Measurements from ENCODE around the gene RHOH.

The RHOH gene

DNA sequence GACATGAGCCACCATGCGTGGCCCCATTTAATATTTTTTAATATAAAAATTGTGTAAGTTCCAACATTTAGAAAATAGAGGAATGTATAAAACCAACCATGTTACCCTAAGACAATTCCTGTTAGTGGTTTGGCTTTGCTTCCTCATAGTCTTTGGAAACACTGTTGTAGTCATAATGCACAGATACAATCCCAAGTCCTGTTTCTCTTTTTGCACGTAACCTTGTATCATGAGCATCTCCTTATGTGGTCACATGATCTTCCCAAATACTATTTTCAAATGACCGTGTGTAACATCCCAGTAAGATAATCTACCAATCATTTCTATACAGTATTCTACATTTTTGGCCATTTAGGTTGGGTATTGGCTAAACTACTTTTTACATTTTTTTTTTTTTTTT lies 13.9 kb upstream of the RHOH start:
- Histone ChIP-seq H3K27ac (no peak overlapping the region), H3K9me3 (no peaks in the 10 kb centered on the region), H3K36me3 (no peaks in the 10 kb centered on the region), H3K4me3 (no peak overlapping the region), H3K27me3 (no peaks in the 10 kb centered on the region), H3K4me1 (no peaks in the 10 kb centered on the region)
- DNase-seq = no peak
- intact Hi-C loops (cut with DNase I; ENCODE audit: low total_unique reads) = no loop called here
- TF ChIP-seq, protein P1, sequence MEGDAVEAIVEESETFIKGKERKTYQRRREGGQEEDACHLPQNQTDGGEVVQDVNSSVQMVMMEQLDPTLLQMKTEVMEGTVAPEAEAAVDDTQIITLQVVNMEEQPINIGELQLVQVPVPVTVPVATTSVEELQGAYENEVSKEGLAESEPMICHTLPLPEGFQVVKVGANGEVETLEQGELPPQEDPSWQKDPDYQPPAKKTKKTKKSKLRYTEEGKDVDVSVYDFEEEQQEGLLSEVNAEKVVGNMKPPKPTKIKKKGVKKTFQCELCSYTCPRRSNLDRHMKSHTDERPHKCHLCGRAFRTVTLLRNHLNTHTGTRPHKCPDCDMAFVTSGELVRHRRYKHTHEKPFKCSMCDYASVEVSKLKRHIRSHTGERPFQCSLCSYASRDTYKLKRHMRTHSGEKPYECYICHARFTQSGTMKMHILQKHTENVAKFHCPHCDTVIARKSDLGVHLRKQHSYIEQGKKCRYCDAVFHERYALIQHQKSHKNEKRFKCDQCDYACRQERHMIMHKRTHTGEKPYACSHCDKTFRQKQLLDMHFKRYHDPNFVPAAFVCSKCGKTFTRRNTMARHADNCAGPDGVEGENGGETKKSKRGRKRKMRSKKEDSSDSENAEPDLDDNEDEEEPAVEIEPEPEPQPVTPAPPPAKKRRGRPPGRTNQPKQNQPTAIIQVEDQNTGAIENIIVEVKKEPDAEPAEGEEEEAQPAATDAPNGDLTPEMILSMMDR (IDR thresholded peaks at IDR 0.05) = no peak

DNA sequence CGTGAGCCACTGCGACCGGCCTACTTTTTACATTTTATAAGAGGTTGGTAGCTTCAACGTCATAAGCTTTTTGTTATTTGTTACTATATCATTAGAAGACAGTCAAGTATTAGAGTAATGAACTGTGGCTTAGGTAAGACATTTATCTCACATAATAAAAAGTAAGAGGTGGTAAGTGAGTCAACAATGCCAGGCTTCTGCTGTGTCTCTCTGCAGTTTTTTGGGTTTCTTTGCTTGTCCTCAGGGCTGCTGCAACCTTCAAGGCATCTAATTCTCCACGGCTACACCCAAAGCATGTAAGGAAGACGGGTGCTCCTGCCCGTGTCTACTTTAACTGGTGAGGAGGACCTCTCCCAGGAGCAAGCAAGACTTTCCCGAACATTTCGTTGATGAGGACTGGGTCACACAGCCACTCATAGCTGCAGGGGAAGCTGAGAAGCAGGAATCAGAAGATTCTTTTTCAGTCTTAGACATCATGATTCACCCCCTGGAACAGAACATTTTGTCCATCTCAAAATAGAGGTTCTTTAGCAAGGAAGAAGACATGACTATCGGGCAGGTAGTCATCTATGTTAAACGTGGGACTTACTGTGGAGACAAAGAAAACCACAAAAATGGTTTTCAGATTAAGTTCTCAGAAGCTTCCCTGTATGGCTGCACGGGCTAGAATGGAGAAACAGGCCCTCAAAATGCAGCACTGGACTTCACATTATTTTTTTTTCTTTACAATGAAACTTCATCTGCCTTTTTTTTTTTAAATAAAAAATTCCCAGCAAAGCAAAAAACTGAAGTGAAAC lies 13.0 kb upstream of the RHOH start:
- Histone ChIP-seq H3K27ac (no peak overlapping the region), H3K27me3 (no peaks in the 10 kb centered on the region), H3K4me3 (no peak overlapping the region), H3K36me3 (no peaks in the 10 kb centered on the region), H3K4me1 (no peaks in the 10 kb centered on the region), H3K9me3 (no peaks in the 10 kb centered on the region)
- TF ChIP-seq, protein P1 (IDR thresholded peaks at IDR 0.05) = no peak
- no peak for DNase-seq
- intact Hi-C loops (cut with DNase I; ENCODE audit: low total_unique reads) = no loop called here

DNA sequence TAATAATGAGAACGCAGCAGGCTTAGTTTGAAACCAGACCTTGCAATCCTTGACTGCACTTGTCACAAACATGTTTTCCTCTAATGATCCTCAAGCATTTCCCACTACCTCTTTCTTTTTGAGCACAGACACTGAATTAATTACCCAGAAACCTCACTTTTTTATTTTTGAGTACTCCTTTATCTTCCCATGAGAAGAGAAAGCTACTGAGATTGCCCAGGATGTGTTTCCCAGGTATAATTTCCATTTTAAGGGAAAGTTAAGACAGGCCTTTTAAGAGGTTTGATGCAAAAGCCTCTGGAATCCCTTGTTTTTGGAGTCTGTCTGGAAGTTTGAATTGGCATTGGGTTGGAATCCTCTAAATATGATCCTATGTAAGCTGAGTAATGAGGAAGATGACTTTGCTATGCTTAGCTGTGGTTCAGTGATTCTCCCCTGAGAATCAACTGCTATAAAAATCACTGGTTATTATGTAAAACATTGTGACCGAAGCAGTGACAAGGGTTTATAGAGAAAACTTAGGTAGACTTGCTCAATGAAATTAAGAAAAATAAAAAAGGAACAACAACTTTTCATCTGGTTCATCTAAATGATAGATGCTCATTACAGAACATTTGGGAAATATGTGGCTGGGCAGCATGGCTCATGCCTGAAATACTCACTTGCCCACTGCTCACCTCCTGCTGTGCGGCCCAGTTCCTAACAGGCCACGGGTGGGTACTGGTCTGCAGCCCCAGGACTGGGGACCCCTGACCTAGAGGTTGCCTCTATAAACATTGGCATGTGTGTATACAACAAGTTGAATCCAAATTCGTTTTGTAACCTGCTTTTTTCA lies 10.8 kb upstream of the RHOH start:
- TF ChIP-seq, protein P1 (IDR thresholded peaks at IDR 0.05) = no peak
- Histone ChIP-seq H3K36me3 (no peaks in the 10 kb centered on the region), H3K9me3 (no peaks in the 10 kb centered on the region), H3K27me3 (no peaks in the 10 kb centered on the region), H3K4me1 (no peaks in the 10 kb centered on the region), H3K27ac (no peak overlapping the region), H3K4me3 (no peak overlapping the region)
- intact Hi-C loops (cut with DNase I; ENCODE audit: low total_unique reads) = no loop called here
- no peak for DNase-seq

DNA sequence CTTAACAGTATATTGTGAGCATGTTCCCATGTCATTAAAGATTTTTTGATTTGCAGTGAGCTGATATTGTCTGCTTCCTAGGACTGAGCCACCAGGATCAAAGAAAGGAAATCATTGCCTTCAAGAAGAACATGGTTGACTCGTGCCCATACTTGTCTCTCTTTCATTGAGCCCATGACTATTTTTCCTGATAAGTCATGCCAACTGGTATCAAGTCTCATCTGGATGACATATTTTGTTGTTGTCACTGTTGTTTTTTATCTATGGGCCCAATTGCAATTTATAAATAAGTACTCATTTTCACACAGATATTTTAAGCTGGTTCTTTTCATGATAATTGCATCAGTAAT lies 10.2 kb upstream of the RHOH start:
- Histone ChIP-seq H3K36me3 (no peaks in the 10 kb centered on the region), H3K27ac (no peak overlapping the region), H3K9me3 (no peaks in the 10 kb centered on the region), H3K27me3 (no peaks in the 10 kb centered on the region), H3K4me3 (no peak overlapping the region), H3K4me1 (no peaks in the 10 kb centered on the region)
- DNase-seq = no peak
- intact Hi-C loops (cut with DNase I; ENCODE audit: low total_unique reads) = no loop called here
- TF ChIP-seq, protein P1 (IDR thresholded peaks at IDR 0.05) = no peak

DNA sequence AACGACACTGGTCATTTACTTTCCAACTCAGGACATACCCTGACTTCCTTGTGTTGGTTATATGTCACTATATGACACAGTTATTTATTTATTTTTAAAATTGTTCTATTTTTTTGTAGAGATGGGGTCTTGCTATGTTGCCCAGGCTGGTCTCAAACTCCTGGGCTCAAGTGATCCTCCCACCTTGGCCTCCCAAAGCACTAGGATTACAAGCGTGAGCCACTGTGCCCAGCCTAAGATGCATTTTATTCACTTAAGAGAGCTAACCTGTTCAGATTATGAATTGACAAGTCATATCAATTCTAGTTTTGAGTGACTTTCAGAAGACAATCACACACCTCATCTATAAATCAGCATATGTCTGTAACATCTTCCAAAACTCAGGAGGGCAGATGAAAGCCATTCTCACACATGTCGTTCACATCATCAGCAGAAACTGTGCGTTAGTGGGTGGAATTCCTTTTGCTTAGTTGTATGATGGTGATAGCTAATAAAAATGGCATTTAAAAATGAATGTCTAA lies 9.4 kb upstream of the RHOH start:
- Histone ChIP-seq H3K4me1 (no peaks in the 10 kb centered on the region), H3K27ac (no peak overlapping the region), H3K4me3 (no peak overlapping the region), H3K27me3 (no peaks in the 10 kb centered on the region), H3K36me3 (no peaks in the 10 kb centered on the region), H3K9me3 (no peaks in the 10 kb centered on the region)
- no peak for DNase-seq
- intact Hi-C loops (cut with DNase I; ENCODE audit: low total_unique reads) = no loop called here
- TF ChIP-seq, protein P1 (IDR thresholded peaks at IDR 0.05) = no peak
